ENCODE results near the gene TUBG2. TPM values are rescaled to one million over a fixed set of nuclear protein-coding genes. Genes with fewer than 3 reads are reported as not detected.

The TUBG2 gene
- total RNA-seq, 2 donors from 2014 or later: 7.5 to 15.7 TPM

DNA sequence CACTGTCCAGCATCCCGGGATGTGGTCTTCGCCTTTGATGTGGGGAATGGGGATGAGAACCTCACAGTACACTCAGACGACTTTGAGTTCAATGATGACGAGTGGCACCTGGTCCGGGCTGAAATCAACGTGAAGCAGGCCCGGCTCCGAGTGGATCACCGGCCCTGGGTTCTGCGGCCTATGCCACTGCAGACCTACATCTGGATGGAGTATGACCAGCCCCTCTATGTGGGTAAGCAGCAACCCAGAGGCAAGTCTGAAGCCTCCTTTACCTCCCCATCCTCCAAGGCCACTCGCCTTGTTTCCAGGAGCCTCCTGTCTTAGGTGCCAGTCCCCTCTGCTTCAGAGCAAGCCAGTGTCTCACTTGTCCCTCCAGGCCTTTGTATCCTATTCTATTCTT is 33.4 kb downstream of the TUBG2 start:
- Mint-ChIP-seq H3K27me3 (no peaks in the 10 kb centered on the region), H3K27ac (no peak overlapping the region), H3K4me1 (no peaks in the 10 kb centered on the region), H3K36me3 (ENCODE audit: low read depth) (peaks cover 7% of the 10 kb centered on the region), H3K9me3 (no peaks in the 10 kb centered on the region), H3K4me3 (no peak overlapping the region)
- no peak for ATAC-seq (replicated peaks)

DNA sequence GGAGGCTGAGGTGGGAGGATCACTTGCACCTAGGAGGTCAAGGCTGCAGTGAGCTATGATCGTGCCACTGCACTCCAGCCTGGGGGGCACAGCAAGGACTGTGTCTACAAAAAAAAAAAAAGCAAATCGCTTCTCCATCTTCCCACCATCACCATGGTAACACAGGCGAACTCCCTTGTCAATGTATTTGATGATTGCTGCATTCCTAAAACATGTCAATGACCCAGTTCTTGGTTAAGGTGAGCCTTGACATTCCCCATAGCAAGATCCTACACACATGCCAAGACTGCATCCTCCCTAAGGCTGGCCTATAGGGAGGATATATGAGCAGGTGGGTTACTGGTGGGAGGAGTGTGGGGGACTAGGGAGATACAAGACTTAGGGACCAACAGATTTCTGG is 35.4 kb downstream of the TUBG2 start:
- Mint-ChIP-seq H3K36me3 (ENCODE audit: low read depth) (peaks cover 16% of the 10 kb centered on the region), H3K27me3 (no peaks in the 10 kb centered on the region)

DNA sequence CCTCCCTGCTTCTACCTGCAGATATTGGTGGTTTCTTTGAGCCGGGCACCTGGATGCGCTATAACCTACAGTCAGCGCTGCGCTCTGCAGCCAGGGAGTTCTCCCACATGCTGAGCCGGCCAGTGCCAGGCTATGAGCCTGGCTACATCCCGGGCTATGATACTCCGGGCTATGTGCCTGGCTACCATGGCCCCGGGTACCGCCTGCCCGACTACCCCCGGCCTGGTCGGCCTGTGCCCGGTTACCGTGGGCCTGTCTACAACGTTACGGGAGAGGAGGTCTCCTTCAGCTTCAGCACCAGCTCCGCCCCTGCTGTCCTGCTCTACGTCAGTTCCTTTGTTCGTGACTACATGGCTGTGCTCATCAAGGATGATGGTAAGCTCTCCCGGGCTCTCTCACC is 36.4 kb downstream of the TUBG2 start:
- Mint-ChIP-seq H3K4me3 (no peak overlapping the region), H3K27me3 (no peaks in the 10 kb centered on the region), H3K9me3 (no peaks in the 10 kb centered on the region), H3K27ac (no peak overlapping the region), H3K4me1 (no peaks in the 10 kb centered on the region), H3K36me3 (ENCODE audit: low read depth) (peaks cover 24% of the 10 kb centered on the region)
- ATAC-seq (replicated peaks): no peak

More for the DNA sequence above, 35.4 kb downstream of the TUBG2 start:
- Mint-ChIP-seq H3K4me1 (no peaks in the 10 kb centered on the region), H3K9me3 (no peaks in the 10 kb centered on the region), H3K4me3 (no peak overlapping the region), H3K27ac (no peak overlapping the region)
- no peak for ATAC-seq (replicated peaks)

DNA sequence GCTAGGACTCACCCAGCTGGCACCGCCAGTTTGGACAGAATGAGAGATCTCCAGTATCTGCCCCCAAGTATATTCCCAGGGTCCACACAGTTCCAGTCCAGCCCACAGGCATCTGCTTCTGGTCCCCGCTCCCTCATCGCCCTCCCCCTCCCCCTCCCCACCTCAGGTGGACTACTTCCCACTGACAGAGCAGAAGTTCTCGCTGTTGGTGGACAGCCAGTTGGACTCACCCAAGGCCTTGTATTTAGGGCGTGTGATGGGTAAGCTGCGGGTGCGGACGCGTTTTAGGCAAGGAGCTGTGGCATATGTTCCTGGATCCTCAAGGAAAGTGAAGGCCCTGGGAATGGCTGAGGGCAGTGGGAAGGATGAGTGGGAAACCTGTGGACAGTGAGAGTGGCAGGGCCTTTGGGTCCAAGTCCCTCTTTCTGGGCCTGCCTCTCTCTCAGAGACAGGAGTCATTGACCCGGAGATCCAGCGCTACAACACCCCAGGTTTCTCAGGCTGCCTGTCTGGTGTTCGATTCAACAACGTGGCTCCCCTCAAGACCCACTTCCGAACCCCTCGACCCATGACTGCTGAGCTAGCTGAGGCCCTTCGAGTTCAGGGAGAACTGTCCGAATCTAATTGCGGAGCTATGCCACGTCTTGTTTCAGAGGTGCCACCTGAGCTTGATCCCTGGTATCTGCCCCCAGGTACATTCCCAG is 38.2 kb downstream of the TUBG2 start:
- peaks cover 42% of the 10 kb centered on the region for H3K36me3 Mint-ChIP-seq (ENCODE audit: low read depth)
- no peak for ATAC-seq (replicated peaks)
- H3K9me3 Mint-ChIP-seq: no peaks in the 10 kb centered on the region
- no peak overlapping the region for H3K4me3 Mint-ChIP-seq
- H3K27me3 Mint-ChIP-seq: no peaks in the 10 kb centered on the region
- no peak overlapping the region for H3K27ac Mint-ChIP-seq
- no peaks in the 10 kb centered on the region for H3K4me1 Mint-ChIP-seq

DNA sequence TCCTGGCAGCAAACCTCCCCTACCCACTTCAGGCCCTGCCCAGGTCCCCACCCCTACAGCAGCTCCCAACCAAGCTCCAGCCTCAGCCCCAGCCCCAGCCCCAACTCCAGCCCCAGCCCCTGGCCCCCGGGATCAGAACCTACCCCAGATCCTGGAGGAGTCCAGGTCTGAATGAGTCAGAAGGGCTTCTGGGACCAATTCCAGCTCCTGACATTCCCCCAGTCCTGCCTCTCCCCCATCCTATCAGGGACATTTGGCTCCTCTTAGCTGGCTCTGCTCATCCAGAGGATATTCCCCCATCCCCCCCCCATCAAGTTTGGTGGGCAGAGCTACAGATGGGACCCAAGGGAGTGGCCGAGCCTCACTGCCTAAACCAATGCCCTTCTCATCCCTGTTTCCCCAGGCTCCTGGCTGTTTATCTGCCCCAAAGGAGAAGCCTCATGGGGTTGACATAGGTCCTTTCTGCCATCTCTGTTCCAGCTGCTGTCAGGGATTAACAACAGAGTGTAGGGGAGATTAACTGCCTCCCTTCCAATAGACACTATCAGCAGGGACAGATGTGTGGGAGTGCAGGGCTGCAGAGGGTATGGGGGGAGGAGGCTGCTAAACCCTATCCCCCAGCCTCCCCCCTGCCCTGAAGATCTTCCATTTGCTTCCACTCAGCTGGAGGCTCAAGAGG is 39.8 kb downstream of the TUBG2 start:
- Mint-ChIP-seq H3K4me3 (no peak overlapping the region), H3K4me1 (no peaks in the 10 kb centered on the region), H3K27me3 (no peaks in the 10 kb centered on the region), H3K9me3 (no peaks in the 10 kb centered on the region), H3K36me3 (ENCODE audit: low read depth) (peaks cover 58% of the 10 kb centered on the region), H3K27ac (no peak overlapping the region)
- ATAC-seq (replicated peaks): no peak

DNA sequence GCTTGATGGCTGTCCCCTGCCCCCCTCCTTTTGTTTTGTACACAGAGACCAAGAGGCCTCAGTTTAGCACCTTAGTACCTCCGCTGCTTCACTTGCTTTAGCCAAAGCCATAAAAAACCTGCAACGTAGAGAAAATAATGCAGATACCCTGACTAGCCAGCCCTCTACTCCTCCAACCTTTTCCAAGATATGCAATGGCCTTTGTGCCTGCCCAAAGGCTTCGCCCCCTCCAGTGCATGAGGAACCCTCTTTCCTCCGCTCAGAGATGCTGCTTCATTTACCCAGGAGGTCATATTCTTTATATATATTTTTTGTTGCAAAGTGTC is 40.3 kb downstream of the TUBG2 start:
- ATAC-seq (replicated peaks): no peak
- no peak overlapping the region for H3K4me3 Mint-ChIP-seq
- no peaks in the 10 kb centered on the region for H3K4me1 Mint-ChIP-seq
- H3K27ac Mint-ChIP-seq: no peak overlapping the region
- H3K36me3 Mint-ChIP-seq (ENCODE audit: low read depth): peaks cover 63% of the 10 kb centered on the region
- H3K27me3 Mint-ChIP-seq: no peaks in the 10 kb centered on the region
- H3K9me3 Mint-ChIP-seq: no peaks in the 10 kb centered on the region

DNA sequence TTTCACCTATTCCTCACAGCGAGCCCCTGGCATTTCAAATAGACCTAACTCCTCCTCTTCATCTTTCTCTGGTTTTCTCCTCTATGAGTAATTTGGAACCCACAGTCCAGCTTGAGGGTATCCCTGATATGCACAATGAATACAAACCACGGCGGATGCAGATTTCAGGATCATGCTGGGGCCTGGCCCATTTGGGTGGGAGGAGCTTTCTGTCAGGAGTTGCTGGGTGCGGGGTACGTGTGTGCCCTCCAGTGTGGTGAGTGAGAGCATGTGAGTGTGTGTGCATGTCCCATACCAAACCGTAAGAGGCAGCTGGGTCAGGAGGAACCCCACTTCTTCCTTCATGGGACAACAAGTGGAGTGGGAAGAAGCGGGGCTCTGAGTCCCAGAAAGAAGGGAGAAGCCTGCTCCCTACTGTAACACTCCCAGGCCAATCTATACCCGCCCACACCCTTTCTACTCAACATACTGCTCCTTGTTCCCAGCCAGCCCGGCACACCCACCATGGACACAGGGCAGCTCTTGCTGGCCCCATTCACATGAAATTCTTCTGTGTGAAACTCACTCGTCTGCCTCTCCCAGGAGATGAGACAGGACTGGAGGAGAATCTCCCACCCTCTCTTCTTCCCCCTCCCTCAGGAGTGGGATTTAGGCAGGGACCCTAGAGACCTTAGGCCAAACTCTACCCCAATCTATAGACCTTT is 41.7 kb downstream of the TUBG2 start:
- no peak for ATAC-seq (replicated peaks)
- peaks cover 76% of the 10 kb centered on the region for H3K36me3 Mint-ChIP-seq (ENCODE audit: low read depth)
- H3K9me3 Mint-ChIP-seq: no peaks in the 10 kb centered on the region
- no peak overlapping the region for H3K27ac Mint-ChIP-seq
- no peak overlapping the region for H3K4me3 Mint-ChIP-seq
- peaks cover 8% of the 10 kb centered on the region for H3K4me1 Mint-ChIP-seq
- H3K27me3 Mint-ChIP-seq: no peaks in the 10 kb centered on the region

DNA sequence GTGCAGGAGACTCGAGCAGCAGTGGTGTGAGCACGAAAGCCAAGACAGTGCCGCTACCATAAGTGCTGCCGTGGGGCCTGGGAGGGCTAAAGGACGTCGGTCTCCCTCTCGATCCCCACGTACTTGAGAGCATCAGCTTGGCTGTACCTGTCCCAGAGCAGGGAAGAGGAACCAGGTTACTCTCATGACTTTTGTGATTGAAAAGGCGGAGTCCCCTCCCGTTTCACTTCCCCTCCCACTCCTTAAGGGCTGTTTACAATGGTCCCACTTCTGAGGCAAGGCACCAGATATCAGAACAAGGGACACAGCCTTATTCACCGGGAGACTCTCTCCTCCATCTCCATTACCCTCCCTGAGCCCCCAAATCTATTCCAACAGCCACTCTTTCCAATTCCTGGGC is 43.4 kb downstream of the TUBG2 start:
- H3K4me1 Mint-ChIP-seq: peaks cover 14% of the 10 kb centered on the region
- peaks cover 86% of the 10 kb centered on the region for H3K36me3 Mint-ChIP-seq (ENCODE audit: low read depth)
- H3K27ac Mint-ChIP-seq: no peak overlapping the region
- H3K9me3 Mint-ChIP-seq: no peaks in the 10 kb centered on the region
- ATAC-seq (replicated peaks): no peak
- H3K4me3 Mint-ChIP-seq: no peak overlapping the region
- no peaks in the 10 kb centered on the region for H3K27me3 Mint-ChIP-seq

DNA sequence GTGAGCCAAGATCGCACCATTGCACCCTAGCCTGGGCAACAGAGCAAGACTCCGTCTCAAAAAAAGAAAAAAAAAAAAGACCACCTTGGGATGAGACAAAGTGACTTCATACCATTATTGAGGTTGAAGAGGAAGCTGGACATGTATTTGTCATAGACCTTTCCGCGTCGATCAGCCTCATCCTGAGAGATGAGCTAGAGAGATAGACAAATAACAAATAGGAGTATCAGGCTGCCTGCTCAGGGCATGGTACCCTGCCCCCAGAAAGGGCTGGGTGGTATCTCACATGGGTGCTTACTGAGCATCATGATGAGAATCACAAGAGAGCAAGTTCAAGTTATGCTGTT is 45.4 kb downstream of the TUBG2 start:
- Mint-ChIP-seq H3K36me3 (ENCODE audit: low read depth) (peaks cover 99% of the 10 kb centered on the region), H3K27me3 (no peaks in the 10 kb centered on the region), H3K4me1 (peaks cover 22% of the 10 kb centered on the region), H3K9me3 (no peaks in the 10 kb centered on the region), H3K4me3 (peak overlapping the region; percentile 21), H3K27ac (peak overlapping the region; percentile 29)
- peak; percentile 46 for ATAC-seq (replicated peaks)

DNA sequence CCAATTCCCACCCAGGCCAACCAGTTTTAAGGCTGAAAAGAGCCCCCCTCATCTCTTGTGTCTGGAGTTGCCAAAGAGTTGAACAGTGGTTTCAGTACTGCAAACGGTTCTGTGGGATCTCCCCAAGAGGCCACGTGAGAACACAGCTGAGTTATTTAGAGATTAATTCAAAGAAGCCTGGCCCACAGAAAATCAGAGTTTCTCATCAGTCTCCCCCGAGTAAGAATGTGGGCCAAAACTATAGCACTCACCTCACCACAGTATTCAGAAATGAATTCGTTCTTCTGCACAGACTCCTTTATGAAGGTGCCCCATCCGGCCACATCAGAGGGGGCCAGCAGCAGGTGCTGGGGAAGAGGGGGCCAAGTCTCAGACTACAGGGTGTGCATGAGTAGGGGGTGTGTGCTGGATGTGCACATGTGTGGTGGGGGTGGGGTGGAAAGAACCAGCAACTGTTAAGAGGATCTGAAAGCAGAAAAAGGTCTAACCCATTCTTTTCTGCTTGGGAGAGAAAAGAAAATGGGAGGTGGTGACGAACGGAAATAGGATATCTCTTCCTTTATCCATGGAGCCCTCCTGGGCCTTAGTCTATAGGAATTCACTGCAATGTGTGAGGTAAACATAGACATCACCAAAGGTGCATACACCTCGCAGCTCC is 45.9 kb downstream of the TUBG2 start:
- H3K4me1 Mint-ChIP-seq: peaks cover 22% of the 10 kb centered on the region
- peaks cover 100% of the 10 kb centered on the region for H3K36me3 Mint-ChIP-seq (ENCODE audit: low read depth)
- H3K9me3 Mint-ChIP-seq: no peaks in the 10 kb centered on the region
- peak overlapping the region; percentile 29 for H3K27ac Mint-ChIP-seq
- peak; percentile 89 for ATAC-seq (replicated peaks)
- H3K27me3 Mint-ChIP-seq: no peaks in the 10 kb centered on the region
- peak overlapping the region; percentile 21 for H3K4me3 Mint-ChIP-seq

DNA sequence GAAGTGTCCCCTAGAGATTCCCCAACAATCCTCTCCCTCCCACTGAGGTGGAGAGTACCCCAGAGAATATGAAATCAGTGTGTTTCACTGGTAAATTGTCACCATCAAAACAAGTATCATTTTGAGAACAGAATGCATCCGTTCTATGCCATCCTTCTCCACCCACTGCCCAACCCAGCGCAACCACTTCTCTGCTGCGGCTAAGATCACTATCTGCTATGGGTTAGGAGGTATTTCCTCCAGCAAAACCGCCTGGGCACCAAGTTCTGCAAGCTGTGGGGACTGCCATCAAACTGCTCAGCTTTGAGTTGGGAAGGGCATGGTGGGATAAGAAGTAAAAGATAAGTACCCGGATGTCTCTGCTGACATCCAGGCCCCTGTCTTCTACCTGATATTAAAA is 47.6 kb downstream of the TUBG2 start:
- Mint-ChIP-seq H3K4me3 (peak overlapping the region; percentile 41), H3K4me1 (peaks cover 22% of the 10 kb centered on the region), H3K27ac (no peak overlapping the region), H3K9me3 (no peaks in the 10 kb centered on the region), H3K27me3 (no peaks in the 10 kb centered on the region), H3K36me3 (ENCODE audit: low read depth) (peaks cover 100% of the 10 kb centered on the region)
- peak; percentile 66 for ATAC-seq (replicated peaks)

DNA sequence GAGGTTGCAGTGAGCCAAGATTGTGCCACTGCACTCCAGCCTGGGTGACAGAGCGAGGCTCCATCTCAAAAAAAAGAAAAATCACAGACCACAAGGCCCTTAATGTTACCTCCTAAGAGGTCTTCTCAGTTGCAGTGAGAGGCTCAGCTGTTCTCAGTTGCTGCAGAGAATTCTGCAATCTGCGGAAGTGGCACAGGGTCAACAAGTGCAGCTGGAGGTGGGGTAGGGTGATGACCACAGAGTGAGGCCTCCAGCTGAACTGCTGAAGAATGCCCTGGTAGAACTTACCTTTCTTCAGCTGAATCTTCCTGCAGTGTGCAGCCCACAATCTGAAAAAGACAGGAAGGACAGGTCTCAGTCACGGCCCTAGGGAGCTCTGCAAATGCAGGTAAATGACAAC is 49.5 kb downstream of the TUBG2 start:
- Mint-ChIP-seq H3K27me3 (no peaks in the 10 kb centered on the region), H3K4me3 (no peak overlapping the region), H3K4me1 (peaks cover 22% of the 10 kb centered on the region), H3K27ac (no peak overlapping the region), H3K9me3 (no peaks in the 10 kb centered on the region), H3K36me3 (ENCODE audit: low read depth) (peaks cover 100% of the 10 kb centered on the region)
- ATAC-seq (replicated peaks): no peak

DNA sequence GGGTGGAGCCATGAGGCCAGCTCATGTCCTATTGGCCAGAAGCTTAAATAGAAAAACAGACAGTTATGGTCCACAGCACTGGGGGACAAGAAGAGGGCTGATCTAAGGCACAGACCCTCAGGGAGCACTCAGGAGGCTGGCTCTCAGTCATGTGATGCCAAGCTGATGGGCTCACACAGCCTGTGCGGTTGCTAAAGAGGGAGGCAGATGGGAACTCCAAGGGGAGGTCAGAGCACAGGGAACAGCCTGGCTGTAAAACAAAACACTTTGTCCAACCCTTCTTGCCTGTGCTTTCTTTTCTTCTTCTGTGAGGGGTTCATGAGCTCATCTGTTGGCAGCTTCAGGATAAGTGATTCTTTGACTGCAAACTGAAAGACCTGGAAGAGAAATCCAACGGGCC is 50.5 kb downstream of the TUBG2 start:
- Mint-ChIP-seq H3K4me1 (peaks cover 20% of the 10 kb centered on the region), H3K27me3 (no peaks in the 10 kb centered on the region), H3K36me3 (ENCODE audit: low read depth) (peaks cover 100% of the 10 kb centered on the region), H3K9me3 (no peaks in the 10 kb centered on the region), H3K27ac (no peak overlapping the region), H3K4me3 (no peak overlapping the region)
- ATAC-seq (replicated peaks): no peak
